GM12873 (cell line): ENCODE measurements around the gene ENOX1.

ENCODE experiments used
- CTCF ChIP-seq: IDR thresholded peaks from 2 replicates; pipeline ENCODE4 v1.5.1; 2012; ENCODE audit warnings: low read depth, mild to moderate bottlenecking, moderate library complexity, low read length, control low read depth; ENCODE audit not compliant: insufficient read depth; ENCODE audit errors: missing control alignments

The ENOX1 gene

GRCh38 chr13:43492745-43493144 is 294.0 kb downstream of the ENOX1 start:
- no peak for TF ChIP-seq CTCF

- TF ChIP-seq CTCF, result no peak
These were observed 294.5 kb downstream of the ENOX1 start for GRCh38 chr13:43492311-43492710.

- TF ChIP-seq CTCF, result no peak
These were observed 297.5 kb downstream of the ENOX1 start for GRCh38 chr13:43489233-43489632.

GRCh38 chr13:43487885-43488284 is 298.9 kb downstream of the ENOX1 start:
- TF ChIP-seq CTCF, result no peak

- TF ChIP-seq CTCF, result no peak
These were observed 299.3 kb downstream of the ENOX1 start for GRCh38 chr13:43487461-43487860.

GRCh38 chr13:43484432-43485225 is 302.1 kb downstream of the ENOX1 start:
- TF ChIP-seq CTCF, result no peak

- TF ChIP-seq CTCF, result no peak
These were observed 302.8 kb downstream of the ENOX1 start for GRCh38 chr13:43483930-43484329.
